ENCODE measurements around the gene TNIK.

Gene TNIK

GRCh38 chr3:171149526-171150116 lies 310.6 kb downstream of the TNIK start:
- DNase-seq (ENCODE audit: low spot score): no peak
- Histone ChIP-seq H3K4me1 (ENCODE audit: insufficient read depth, poor library complexity, severe bottlenecking) (no peaks in the 10 kb centered on the region), H3K36me3 (ENCODE audit: low read depth) (no peaks in the 10 kb centered on the region), H3K27ac (ENCODE audit: poor library complexity, severe bottlenecking) (no peak overlapping the region), H3K4me3 (ENCODE audit: severe bottlenecking) (no peak overlapping the region), H3K9me3 (ENCODE audit: severe bottlenecking) (no peaks in the 10 kb centered on the region), H3K27me3 (ENCODE audit: insufficient read depth, poor library complexity, severe bottlenecking) (no peaks in the 10 kb centered on the region)
- TF ChIP-seq CTCF (IDR thresholded peaks at IDR 0.05; ENCODE audit: poor library complexity, severe bottlenecking): no peak
- ATAC-seq (ENCODE audit: low read depth): no peak

- Histone ChIP-seq H3K4me1 (ENCODE audit: insufficient read depth, poor library complexity, severe bottlenecking) (no peaks in the 10 kb centered on the region), H3K27me3 (ENCODE audit: insufficient read depth, poor library complexity, severe bottlenecking) (no peaks in the 10 kb centered on the region), H3K9me3 (ENCODE audit: severe bottlenecking) (no peaks in the 10 kb centered on the region), H3K36me3 (ENCODE audit: low read depth) (no peaks in the 10 kb centered on the region), H3K4me3 (ENCODE audit: severe bottlenecking) (no peak overlapping the region), H3K27ac (ENCODE audit: poor library complexity, severe bottlenecking) (no peak overlapping the region)
- ATAC-seq (ENCODE audit: low read depth) (no peak), DNase-seq (ENCODE audit: low spot score) (no peak)
- no peak for TF ChIP-seq CTCF (IDR thresholded peaks at IDR 0.05; ENCODE audit: poor library complexity, severe bottlenecking)
Observed at GRCh38 chr3:171145798-171146197, 314.4 kb downstream of the TNIK start.

GRCh38 chr3:171142985-171143384 lies 317.2 kb downstream of the TNIK start:
- H3K4me1 ChIP-seq (ENCODE audit: insufficient read depth, poor library complexity, severe bottlenecking): no peaks in the 10 kb centered on the region
- H3K9me3 ChIP-seq (ENCODE audit: severe bottlenecking): no peaks in the 10 kb centered on the region
- H3K27ac ChIP-seq (ENCODE audit: poor library complexity, severe bottlenecking): no peak overlapping the region
- ATAC-seq (ENCODE audit: low read depth) (no peak), DNase-seq (ENCODE audit: low spot score) (no peak)
- no peak for TF ChIP-seq CTCF (IDR thresholded peaks at IDR 0.05; ENCODE audit: poor library complexity, severe bottlenecking)
- H3K27me3 ChIP-seq (ENCODE audit: insufficient read depth, poor library complexity, severe bottlenecking): no peaks in the 10 kb centered on the region
- H3K36me3 ChIP-seq (ENCODE audit: low read depth): no peaks in the 10 kb centered on the region
- no peak overlapping the region for H3K4me3 ChIP-seq (ENCODE audit: severe bottlenecking)

GRCh38 chr3:171140246-171140645 lies 320.0 kb downstream of the TNIK start:
- Histone ChIP-seq H3K36me3 (ENCODE audit: low read depth) (no peaks in the 10 kb centered on the region), H3K9me3 (ENCODE audit: severe bottlenecking) (no peaks in the 10 kb centered on the region), H3K27me3 (ENCODE audit: insufficient read depth, poor library complexity, severe bottlenecking) (no peaks in the 10 kb centered on the region), H3K27ac (ENCODE audit: poor library complexity, severe bottlenecking) (no peak overlapping the region), H3K4me3 (ENCODE audit: severe bottlenecking) (no peak overlapping the region), H3K4me1 (ENCODE audit: insufficient read depth, poor library complexity, severe bottlenecking) (no peaks in the 10 kb centered on the region)
- ATAC-seq (ENCODE audit: low read depth) (no peak), DNase-seq (ENCODE audit: low spot score) (no peak)
- TF ChIP-seq CTCF (IDR thresholded peaks at IDR 0.05; ENCODE audit: poor library complexity, severe bottlenecking): no peak

- Histone ChIP-seq H3K27me3 (ENCODE audit: insufficient read depth, poor library complexity, severe bottlenecking) (no peaks in the 10 kb centered on the region), H3K36me3 (ENCODE audit: low read depth) (no peaks in the 10 kb centered on the region), H3K27ac (ENCODE audit: poor library complexity, severe bottlenecking) (no peak overlapping the region), H3K9me3 (ENCODE audit: severe bottlenecking) (no peaks in the 10 kb centered on the region), H3K4me1 (ENCODE audit: insufficient read depth, poor library complexity, severe bottlenecking) (peaks cover 9% of the 10 kb centered on the region), H3K4me3 (ENCODE audit: severe bottlenecking) (no peak overlapping the region)
- DNase-seq (ENCODE audit: low spot score): no peak
- no peak for TF ChIP-seq CTCF (IDR thresholded peaks at IDR 0.05; ENCODE audit: poor library complexity, severe bottlenecking)
- ATAC-seq (ENCODE audit: low read depth): no peak
Observed at GRCh38 chr3:171138027-171138426, 322.2 kb downstream of the TNIK start.

Measured in RWPE2 (cell line).